ENCODE results near the gene MEI4. TPM values are rescaled to one million over a fixed set of nuclear protein-coding genes. Genes with fewer than 3 reads are reported as not detected.

Gene MEI4
- total and polyA plus RNA-seq, 2 of the 4 experiments (the other 2 are of a cell fraction): not detected

DNA sequence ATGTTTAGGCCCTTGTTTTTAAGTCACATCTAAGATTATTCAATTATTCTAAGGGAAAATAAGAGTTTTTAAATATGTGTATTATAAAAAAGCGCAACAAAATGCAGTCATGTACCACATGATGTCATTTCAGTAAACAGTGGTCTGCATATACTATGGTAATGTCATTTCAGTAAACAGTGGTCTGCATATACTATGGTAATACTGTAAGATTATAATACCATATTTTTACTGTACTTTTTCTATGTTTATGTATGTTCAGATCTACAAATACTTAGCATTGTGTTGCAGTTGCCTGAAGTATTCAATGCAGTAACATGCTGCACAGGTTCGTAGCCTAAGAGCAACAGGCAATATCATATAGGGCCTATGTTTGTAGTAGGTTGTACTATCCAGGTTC, 21.4 kb downstream of the MEI4 start:
- Histone ChIP-seq H3K23ac (ENCODE audit: low read depth, low read length) (no peak overlapping the region), H2AFZ (replicated peaks; ENCODE audit: low read length, poor library complexity) (no peak overlapping the region), H2BK5ac (ENCODE audit: low read depth, low read length, poor library complexity, severe bottlenecking) (no peak overlapping the region), H3K18ac (ENCODE audit: low read depth, low read length) (no peak overlapping the region), H4K20me1 (ENCODE audit: insufficient read depth, low read length) (no peaks in the 10 kb centered on the region), H3K9me3 (ENCODE audit: control insufficient read depth, insufficient read depth, low read length) (no peaks in the 10 kb centered on the region), H3K79me1 (ENCODE audit: low read depth in 1 of 2, low read length in 2 of 2) (no peaks in the 10 kb centered on the region), H4K91ac (ENCODE audit: insufficient read depth, low read depth, low read length) (no peak overlapping the region), H2BK120ac (ENCODE audit: low read depth, low read length) (no peak overlapping the region), H3K4me2 (ENCODE audit: low read depth, low read length) (no peak overlapping the region), H2BK15ac (ENCODE audit: low read depth, low read length) (no peak overlapping the region), H3K36me3 (ENCODE audit: control insufficient read depth, insufficient read depth, low read length) (no peaks in the 10 kb centered on the region), H4K5ac (ENCODE audit: low read depth, low read length) (no peak overlapping the region), H3K27me3 (ENCODE audit: control insufficient read depth, insufficient read depth, low read length) (no peaks in the 10 kb centered on the region), H2AK5ac (ENCODE audit: low read depth, low read length) (no peak overlapping the region), H3K56ac (ENCODE audit: extremely low read depth, insufficient read depth, low read length) (no peak overlapping the region), H3K9me1 (ENCODE audit: insufficient read depth, low read length) (no peaks in the 10 kb centered on the region), H3K14ac (replicated peaks; ENCODE audit: low read depth, low read length) (no peak overlapping the region), H3K4ac (ENCODE audit: low read depth, low read length) (no peak overlapping the region), H3K27ac (ENCODE audit: insufficient read depth, low read length) (no peak overlapping the region), H2AK9ac (replicated peaks; ENCODE audit: low read depth, low read length, poor library complexity) (no peak overlapping the region), H3K4me1 (ENCODE audit: control insufficient read depth, insufficient read depth, low read length) (no peaks in the 10 kb centered on the region), H2BK20ac (ENCODE audit: low read depth, low read length) (no peak overlapping the region), H3K9ac (ENCODE audit: low read depth, low read length) (no peak overlapping the region), H4K8ac (ENCODE audit: low read depth in 2 of 2, low read length in 2 of 2) (no peak overlapping the region), H3K4me3 (ENCODE audit: insufficient read depth, low read depth, low read length) (no peak overlapping the region)
- in situ Hi-C loops (cut with MboI; ENCODE audit: low sequenced_read_pairs) (no loop called here), intact Hi-C loops (cut with micrococcal nuclease) (no loop called here), dilution Hi-C loops (cut with HindIII; ENCODE audit: low sequenced_read_pairs, unreplicated experiment) (no loop called here)
- ChIA-PET CTCF (no interaction called here), POLR2A (ENCODE audit: unreplicated experiment) (no interaction called here)
- TF ChIP-seq MXI1 (IDR thresholded peaks at IDR 0.05; ENCODE audit: borderline replicate concordance, low read depth, low read length) (no peak), CEBPB (IDR thresholded peaks at IDR 0.05; ENCODE audit: low read depth, low read length) (no peak), FOS (IDR thresholded peaks at IDR 0.05; ENCODE audit: low read depth, low read length) (no peak), MAFK (IDR thresholded peaks at IDR 0.05; ENCODE audit: low read depth, low read length) (no peak), SMC3 (IDR thresholded peaks at IDR 0.05; ENCODE audit: low read depth, low read length) (no peak), BHLHE40 (IDR thresholded peaks at IDR 0.05; ENCODE audit: low read depth, low read length) (no peak), RFX5 (IDR thresholded peaks at IDR 0.05; ENCODE audit: low read depth, low read length) (no peak), RCOR1 (IDR thresholded peaks at IDR 0.05; ENCODE audit: insufficient replicate concordance, low read length) (no peak), POLR2A (IDR thresholded peaks at IDR 0.05; ENCODE audit: low read depth, low read length) (no peak), NFE2L2 (IDR thresholded peaks at IDR 0.05; ENCODE audit: low read depth, low read length) (no peak), RAD21 (IDR thresholded peaks at IDR 0.05; ENCODE audit: low read length) (no peak), MAZ (IDR thresholded peaks at IDR 0.05; ENCODE audit: borderline replicate concordance, low read depth, low read length) (no peak), CHD1 (IDR thresholded peaks at IDR 0.05; ENCODE audit: low read depth, low read length) (no peak)
- TF ChIP-seq, protein P1, sequence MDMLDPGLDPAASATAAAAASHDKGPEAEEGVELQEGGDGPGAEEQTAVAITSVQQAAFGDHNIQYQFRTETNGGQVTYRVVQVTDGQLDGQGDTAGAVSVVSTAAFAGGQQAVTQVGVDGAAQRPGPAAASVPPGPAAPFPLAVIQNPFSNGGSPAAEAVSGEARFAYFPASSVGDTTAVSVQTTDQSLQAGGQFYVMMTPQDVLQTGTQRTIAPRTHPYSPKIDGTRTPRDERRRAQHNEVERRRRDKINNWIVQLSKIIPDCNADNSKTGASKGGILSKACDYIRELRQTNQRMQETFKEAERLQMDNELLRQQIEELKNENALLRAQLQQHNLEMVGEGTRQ (IDR thresholded peaks at IDR 0.05; ENCODE audit: low read depth, low read length): no peak
- TF ChIP-seq, protein P2, sequence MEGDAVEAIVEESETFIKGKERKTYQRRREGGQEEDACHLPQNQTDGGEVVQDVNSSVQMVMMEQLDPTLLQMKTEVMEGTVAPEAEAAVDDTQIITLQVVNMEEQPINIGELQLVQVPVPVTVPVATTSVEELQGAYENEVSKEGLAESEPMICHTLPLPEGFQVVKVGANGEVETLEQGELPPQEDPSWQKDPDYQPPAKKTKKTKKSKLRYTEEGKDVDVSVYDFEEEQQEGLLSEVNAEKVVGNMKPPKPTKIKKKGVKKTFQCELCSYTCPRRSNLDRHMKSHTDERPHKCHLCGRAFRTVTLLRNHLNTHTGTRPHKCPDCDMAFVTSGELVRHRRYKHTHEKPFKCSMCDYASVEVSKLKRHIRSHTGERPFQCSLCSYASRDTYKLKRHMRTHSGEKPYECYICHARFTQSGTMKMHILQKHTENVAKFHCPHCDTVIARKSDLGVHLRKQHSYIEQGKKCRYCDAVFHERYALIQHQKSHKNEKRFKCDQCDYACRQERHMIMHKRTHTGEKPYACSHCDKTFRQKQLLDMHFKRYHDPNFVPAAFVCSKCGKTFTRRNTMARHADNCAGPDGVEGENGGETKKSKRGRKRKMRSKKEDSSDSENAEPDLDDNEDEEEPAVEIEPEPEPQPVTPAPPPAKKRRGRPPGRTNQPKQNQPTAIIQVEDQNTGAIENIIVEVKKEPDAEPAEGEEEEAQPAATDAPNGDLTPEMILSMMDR (conservative IDR thresholded peaks at IDR 0.05; ENCODE audit: low read depth, low read length): no peak
- TF ChIP-seq, protein P3, sequence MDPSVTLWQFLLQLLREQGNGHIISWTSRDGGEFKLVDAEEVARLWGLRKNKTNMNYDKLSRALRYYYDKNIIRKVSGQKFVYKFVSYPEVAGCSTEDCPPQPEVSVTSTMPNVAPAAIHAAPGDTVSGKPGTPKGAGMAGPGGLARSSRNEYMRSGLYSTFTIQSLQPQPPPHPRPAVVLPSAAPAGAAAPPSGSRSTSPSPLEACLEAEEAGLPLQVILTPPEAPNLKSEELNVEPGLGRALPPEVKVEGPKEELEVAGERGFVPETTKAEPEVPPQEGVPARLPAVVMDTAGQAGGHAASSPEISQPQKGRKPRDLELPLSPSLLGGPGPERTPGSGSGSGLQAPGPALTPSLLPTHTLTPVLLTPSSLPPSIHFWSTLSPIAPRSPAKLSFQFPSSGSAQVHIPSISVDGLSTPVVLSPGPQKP (IDR thresholded peaks at IDR 0.05; ENCODE audit: borderline replicate concordance, low read depth, low read length): no peak
- no CpG with 5 or more reads among the region's 2 CpGs for WGBS, 2 experiments (ENCODE audit: extremely low coverage in 2 of 2, insufficient read length in 1 of 2)
- DNase-seq: no peak
- no TSS peak for BruUV-seq (replicated peaks)
- ATAC-seq (ENCODE audit: low read depth): no peak
